RWPE1 (cell line): Measurements from ENCODE around the gene RCBTB2.
A peak's percentile ranks its signal among the peaks of the same experiment; 100 is the strongest.

Source experiments
- CTCF ChIA-PET: fragments of 350-600 bp; sonication (Branson Sonifier 250); formaldehyde crosslinking; extraction: SDS; loops from one replicate; lab custom pipeline; 2021; lab: Yijun Ruan, JAX
- POLR2A ChIA-PET: fragments of 400-600 bp; formaldehyde crosslinking; extraction: SDS; loops from one replicate; lab custom pipeline; 2020; ENCODE audit warnings: antibody characterized with exemption; ENCODE audit not compliant: low non-redundant PET; lab: Yijun Ruan, JAX
- DNase-seq: peaks from one replicate; pipeline ENCODE4 v3.0.0; 2012; ENCODE audit warnings: low spot score
- H3K27ac ChIP-seq: fragments of 450-650 bp; 2 replicates; pipeline ENCODE4 v1.5.1; 2017
- CTCF ChIP-seq: fragments of 450-650 bp; conservative IDR thresholded peaks from 2 replicates; pipeline ENCODE4 v1.5.1; 2017; ENCODE audit warnings: low read depth, mild to moderate bottlenecking

RCBTB2 gene

GRCh38 chr13:48494874-48495273 lies 38.0 kb downstream of the RCBTB2 start:
- ChIA-PET CTCF (interaction anchor here (0.7 kb wide), 1 partner anchor 25 kb away, joined by 3 read pairs; no protein-coding TSS in a partner anchor), POLR2A (no interaction called here)
- no peak for TF ChIP-seq CTCF
- H3K27ac ChIP-seq: no peak overlapping the region
- no peak for DNase-seq

DNA sequence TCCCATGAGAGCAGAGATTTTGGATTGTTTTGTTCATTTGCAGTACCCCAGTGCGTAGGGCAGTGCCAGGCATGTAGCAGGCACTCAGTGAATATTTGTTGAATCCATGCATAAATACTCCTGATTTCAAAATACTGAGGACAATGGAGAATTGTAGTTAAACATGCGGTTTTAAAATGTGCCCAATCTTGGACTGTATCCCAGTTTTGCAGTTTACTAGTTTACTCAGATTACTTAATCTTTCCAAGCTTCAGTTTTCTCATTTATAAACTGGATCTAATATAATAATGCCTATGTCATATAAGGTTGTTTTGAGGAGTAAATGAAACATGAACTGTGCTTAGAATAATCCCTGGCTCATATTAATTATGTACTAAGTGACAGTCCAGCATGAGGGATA lies 39.0 kb downstream of the RCBTB2 start:
- DNase-seq: no peak
- no peak overlapping the region for H3K27ac ChIP-seq
- ChIA-PET POLR2A (no interaction called here), CTCF (no interaction called here)
- TF ChIP-seq CTCF: no peak

GRCh38 chr13:48493066-48493765 lies 39.7 kb downstream of the RCBTB2 start:
- POLR2A ChIA-PET: no interaction called here
- DNase-seq: no peak
- H3K27ac ChIP-seq: peak overlapping the region; percentile 40; the same call in 1 of the 2 replicates
- CTCF ChIA-PET: no interaction called here
- TF ChIP-seq CTCF: no peak

GRCh38 chr13:48492470-48493065 lies 40.3 kb downstream of the RCBTB2 start:
- DNase-seq: no peak
- CTCF ChIA-PET: no interaction called here
- no peak for TF ChIP-seq CTCF
- POLR2A ChIA-PET: no interaction called here
- H3K27ac ChIP-seq: no peak overlapping the region

- no peak for TF ChIP-seq CTCF
- POLR2A ChIA-PET: no interaction called here
- no peak overlapping the region for H3K27ac ChIP-seq
- DNase-seq: no peak
- CTCF ChIA-PET: no interaction called here
Measured at GRCh38 chr13:48492096-48492440, 40.8 kb downstream of the RCBTB2 start.

- no peak overlapping the region for H3K27ac ChIP-seq
- POLR2A ChIA-PET: no interaction called here
- no peak for DNase-seq
- TF ChIP-seq CTCF: no peak
- CTCF ChIA-PET: no interaction called here
Measured at GRCh38 chr13:48491423-48492095, 41.3 kb downstream of the RCBTB2 start.
